ENCODE results near the gene XPNPEP2. TPM values are rescaled to one million over a fixed set of nuclear protein-coding genes. Genes with fewer than 3 reads are reported as not detected.

The XPNPEP2 gene
- total RNA-seq, 2 donors from 2014 or later: 0.20 to 0.31 TPM

DNA sequence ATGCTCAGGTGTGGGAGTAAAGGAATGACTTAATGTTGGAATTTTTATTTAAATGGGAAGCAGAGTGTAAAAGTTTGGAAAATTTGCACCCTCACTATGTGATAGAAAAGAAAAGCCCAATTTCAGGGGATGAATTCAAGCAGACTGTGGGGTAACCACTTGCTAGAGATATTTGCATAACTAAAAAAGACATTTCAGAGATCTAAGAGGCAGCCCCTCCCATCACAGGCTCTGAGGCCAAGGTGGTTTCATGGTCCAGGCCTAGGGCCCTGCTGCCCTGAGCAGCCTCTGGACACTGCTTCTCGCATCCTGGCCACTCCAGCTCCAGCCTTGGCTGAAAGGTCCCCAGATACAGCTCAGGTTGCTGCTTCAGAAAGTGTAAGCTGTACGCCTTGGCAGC, 5.9 kb upstream of the XPNPEP2 start:
- no peak overlapping the region for H3K27ac Mint-ChIP-seq
- no peak overlapping the region for H3K27ac ChIP-seq (ENCODE audit: low read depth, low read length)
- H3K4me3 Mint-ChIP-seq: no peak overlapping the region
- H3K36me3 ChIP-seq (ENCODE audit: control insufficient read depth, insufficient read depth, low read length): no peaks in the 10 kb centered on the region
- H3K9ac ChIP-seq (ENCODE audit: extremely low read depth, low read length, poor library complexity, severe bottlenecking): no peak overlapping the region
- H3K4me1 Mint-ChIP-seq: peaks cover 12% of the 10 kb centered on the region
- H3K27me3 ChIP-seq (ENCODE audit: control insufficient read depth, insufficient read depth, low read length, poor library complexity, severe bottlenecking): no peaks in the 10 kb centered on the region
- H3K9me3 Mint-ChIP-seq: no peaks in the 10 kb centered on the region
- no peak for TF ChIP-seq CTCF (conservative IDR thresholded peaks at IDR 0.05)
- peaks cover 9% of the 10 kb centered on the region for H3K27me3 Mint-ChIP-seq (ENCODE audit: insufficient read depth)
- peak; percentile 9 for DNase-seq
- no peaks in the 10 kb centered on the region for H3K36me3 Mint-ChIP-seq (ENCODE audit: low read depth)
- H3K9me3 ChIP-seq (ENCODE audit: control insufficient read depth, low read length): no peaks in the 10 kb centered on the region
- 94% methylated on average over 2 of the region's 2 CpGs; no CpG with 5 or more reads in 1 of the 2 experiments for WGBS, 2 experiments (ENCODE audit: insufficient coverage in 1 of 2, insufficient read length in 1 of 2)
- no peak overlapping the region for H3K4me3 ChIP-seq (ENCODE audit: low read length)
- no peaks in the 10 kb centered on the region for H3K4me1 ChIP-seq (ENCODE audit: control insufficient read depth, insufficient read depth, low read length)

GRCh38 chrX:129733335-129733734, 5.4 kb upstream of the XPNPEP2 start:
- 86 to 95% methylated on average over 2 to 4 of the region's 4 CpGs for WGBS, 2 experiments (ENCODE audit: insufficient coverage in 1 of 2, insufficient read length in 1 of 2)
- H3K4me3 Mint-ChIP-seq: no peak overlapping the region
- H3K27me3 Mint-ChIP-seq (ENCODE audit: insufficient read depth): peaks cover 13% of the 10 kb centered on the region

GRCh38 chrX:129736491-129736890, 2.3 kb upstream of the XPNPEP2 start:
- Histone ChIP-seq H3K4me1 (ENCODE audit: control insufficient read depth, insufficient read depth, low read length) (no peaks in the 10 kb centered on the region), H3K9me3 (ENCODE audit: control insufficient read depth, low read length) (no peaks in the 10 kb centered on the region), H3K4me3 (ENCODE audit: low read length) (no peak overlapping the region), H3K36me3 (ENCODE audit: control insufficient read depth, insufficient read depth, low read length) (no peaks in the 10 kb centered on the region), H3K27me3 (ENCODE audit: control insufficient read depth, insufficient read depth, low read length, poor library complexity, severe bottlenecking) (no peaks in the 10 kb centered on the region), H3K9ac (ENCODE audit: extremely low read depth, low read length, poor library complexity, severe bottlenecking) (no peak overlapping the region), H3K27ac (ENCODE audit: low read depth, low read length) (no peak overlapping the region)
- no peak overlapping the region for H3K27ac Mint-ChIP-seq
- H3K9me3 Mint-ChIP-seq: no peaks in the 10 kb centered on the region
- H3K36me3 Mint-ChIP-seq (ENCODE audit: low read depth): no peaks in the 10 kb centered on the region
- TF ChIP-seq CTCF (conservative IDR thresholded peaks at IDR 0.05): no peak
- WGBS, 2 experiments (ENCODE audit: insufficient coverage in 1 of 2, insufficient read length in 1 of 2): 82% methylated on average over 6 of the region's 6 CpGs; no CpG with 5 or more reads in 1 of the 2 experiments
- peaks cover 20% of the 10 kb centered on the region for H3K4me1 Mint-ChIP-seq
- no peak for DNase-seq
- peaks cover 11% of the 10 kb centered on the region for H3K27me3 Mint-ChIP-seq (ENCODE audit: insufficient read depth)
- H3K4me3 Mint-ChIP-seq: no peak overlapping the region

More at GRCh38 chrX:129733335-129733734, 5.4 kb upstream of the XPNPEP2 start:
- no peak for TF ChIP-seq CTCF (conservative IDR thresholded peaks at IDR 0.05)
- Histone ChIP-seq H3K4me1 (ENCODE audit: control insufficient read depth, insufficient read depth, low read length) (no peaks in the 10 kb centered on the region), H3K9ac (ENCODE audit: extremely low read depth, low read length, poor library complexity, severe bottlenecking) (no peak overlapping the region), H3K4me3 (ENCODE audit: low read length) (no peak overlapping the region), H3K9me3 (ENCODE audit: control insufficient read depth, low read length) (no peaks in the 10 kb centered on the region), H3K27ac (ENCODE audit: low read depth, low read length) (no peak overlapping the region), H3K36me3 (ENCODE audit: control insufficient read depth, insufficient read depth, low read length) (no peaks in the 10 kb centered on the region), H3K27me3 (ENCODE audit: control insufficient read depth, insufficient read depth, low read length, poor library complexity, severe bottlenecking) (no peaks in the 10 kb centered on the region)
- DNase-seq: peak; percentile 13
- Mint-ChIP-seq H3K27ac (no peak overlapping the region), H3K36me3 (ENCODE audit: low read depth) (no peaks in the 10 kb centered on the region), H3K4me1 (peaks cover 12% of the 10 kb centered on the region), H3K9me3 (no peaks in the 10 kb centered on the region)

Measured in endodermal cell (in vitro differentiated cells).